ENCODE data around the gene ARL13B.

ARL13B gene

DNA sequence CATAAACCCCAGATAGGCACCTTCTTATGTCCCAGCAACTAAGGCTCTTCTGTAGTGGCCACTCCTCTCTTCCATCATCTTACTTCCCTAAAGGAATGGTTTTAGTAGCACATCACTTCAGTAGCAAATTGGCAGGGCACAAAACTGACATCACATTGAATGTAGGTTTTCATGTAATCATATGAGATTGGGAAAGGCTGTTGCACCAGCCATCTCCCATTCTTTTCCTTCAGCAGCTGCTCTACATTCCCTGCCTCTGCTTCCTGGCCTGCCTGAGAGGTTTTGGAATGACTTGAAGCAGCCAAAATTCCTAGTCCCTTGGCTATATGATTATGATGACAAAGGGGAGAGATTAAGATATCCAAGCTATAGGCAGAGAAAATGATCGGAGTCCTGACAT, 119.4 kb downstream of the ARL13B start:
- DNase-seq (ENCODE audit: low read depth, low spot score), result no peak

DNA sequence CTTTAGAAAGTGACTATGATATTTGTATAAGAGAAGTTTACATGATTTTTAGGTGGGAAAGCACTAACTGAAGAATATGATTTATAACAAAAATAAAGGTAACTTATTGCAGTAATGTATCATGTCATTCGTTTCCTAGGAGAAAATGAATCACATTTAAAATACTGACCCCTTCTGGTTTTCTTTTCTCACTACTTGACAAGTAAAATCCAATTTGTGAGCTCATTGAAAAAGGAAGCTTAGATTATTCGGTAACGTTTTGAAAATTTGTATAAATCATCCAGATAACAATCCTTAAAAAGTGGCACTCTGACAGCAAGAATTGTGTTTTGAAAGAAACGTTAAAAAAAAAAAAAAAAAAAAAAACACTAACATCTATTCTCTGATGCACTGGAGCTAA, 121.9 kb downstream of the ARL13B start:
- no peak for DNase-seq (ENCODE audit: low read depth, low spot score)

Data from ELF-1 (cell line).